Measurements from ENCODE around the gene SEMA3A.

DNA sequence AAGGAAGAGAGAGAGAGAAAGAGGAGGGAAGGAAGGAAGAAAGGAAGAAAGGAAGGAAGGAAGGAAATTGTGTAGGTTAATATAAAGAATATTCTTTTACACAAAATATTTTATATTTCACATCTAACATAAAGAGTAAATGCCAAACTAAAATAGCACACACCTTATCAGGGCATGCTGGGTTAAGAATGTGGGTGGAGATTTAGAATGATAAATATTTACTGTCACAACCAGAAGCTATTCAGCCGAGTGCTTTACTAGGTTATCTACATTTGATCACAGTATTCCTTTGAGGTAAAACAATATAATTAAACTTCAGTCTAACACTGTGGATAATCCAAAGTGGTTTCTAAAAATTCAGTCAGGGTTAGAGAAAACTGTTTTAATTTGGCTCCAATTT, 103.3 kb downstream of the SEMA3A start:
- TF ChIP-seq, protein P1, sequence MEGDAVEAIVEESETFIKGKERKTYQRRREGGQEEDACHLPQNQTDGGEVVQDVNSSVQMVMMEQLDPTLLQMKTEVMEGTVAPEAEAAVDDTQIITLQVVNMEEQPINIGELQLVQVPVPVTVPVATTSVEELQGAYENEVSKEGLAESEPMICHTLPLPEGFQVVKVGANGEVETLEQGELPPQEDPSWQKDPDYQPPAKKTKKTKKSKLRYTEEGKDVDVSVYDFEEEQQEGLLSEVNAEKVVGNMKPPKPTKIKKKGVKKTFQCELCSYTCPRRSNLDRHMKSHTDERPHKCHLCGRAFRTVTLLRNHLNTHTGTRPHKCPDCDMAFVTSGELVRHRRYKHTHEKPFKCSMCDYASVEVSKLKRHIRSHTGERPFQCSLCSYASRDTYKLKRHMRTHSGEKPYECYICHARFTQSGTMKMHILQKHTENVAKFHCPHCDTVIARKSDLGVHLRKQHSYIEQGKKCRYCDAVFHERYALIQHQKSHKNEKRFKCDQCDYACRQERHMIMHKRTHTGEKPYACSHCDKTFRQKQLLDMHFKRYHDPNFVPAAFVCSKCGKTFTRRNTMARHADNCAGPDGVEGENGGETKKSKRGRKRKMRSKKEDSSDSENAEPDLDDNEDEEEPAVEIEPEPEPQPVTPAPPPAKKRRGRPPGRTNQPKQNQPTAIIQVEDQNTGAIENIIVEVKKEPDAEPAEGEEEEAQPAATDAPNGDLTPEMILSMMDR (IDR thresholded peaks at IDR 0.05), result no peak
- TF ChIP-seq POLR2A (IDR thresholded peaks at IDR 0.05), result no peak
